NCI-H1092 (cell line): ENCODE measurements around the gene FAM219B.

Experiments used
- DNase-seq: peaks from one replicate; lab custom pipeline; 2025; lab: John Stamatoyannopoulos, UW

The FAM219B gene

DNA sequence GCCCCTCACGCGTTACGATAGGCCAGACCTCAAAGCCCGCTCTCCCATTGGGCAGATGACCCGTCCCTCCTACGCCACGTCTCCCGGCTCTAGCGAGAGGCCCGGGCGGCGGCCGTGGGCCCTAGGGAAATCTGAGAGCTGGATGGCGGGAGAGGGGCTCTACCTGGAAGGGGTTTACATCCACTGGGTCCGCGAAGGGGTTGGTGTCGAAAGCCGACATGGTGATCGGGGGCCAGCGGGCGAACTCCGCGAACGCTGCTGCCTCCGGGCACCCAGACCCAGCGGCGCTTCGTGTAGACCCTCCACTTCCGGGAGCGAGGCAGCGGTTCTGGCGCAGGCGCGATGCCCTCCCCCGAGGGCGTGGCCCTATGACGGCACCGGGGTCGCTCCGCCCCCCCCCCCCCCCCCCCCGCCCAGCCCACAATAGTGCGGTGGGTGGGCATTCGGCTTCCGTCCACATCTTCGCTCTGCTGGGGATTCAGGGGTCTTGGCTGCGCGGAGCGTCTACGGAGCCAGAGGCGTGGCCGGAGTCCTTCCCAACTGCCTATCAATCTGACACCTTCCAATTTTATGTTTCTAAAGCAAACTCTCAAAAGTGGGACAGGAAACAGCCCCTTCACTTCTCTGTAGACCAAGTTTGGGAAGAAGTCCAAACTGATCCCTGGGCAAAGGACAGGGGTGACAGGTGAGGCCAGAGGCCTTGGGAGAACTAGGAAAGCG, 33.5 kb downstream of the FAM219B start, which contains the start of gene SCAMP2:
Gene SCAMP2, minus strand, starts transcription at position 330 of the 720 bp plus-strand sequence. Its CDS starts 110 bp downstream, at position 220.
- peak; percentile 89 for DNase-seq

DNA sequence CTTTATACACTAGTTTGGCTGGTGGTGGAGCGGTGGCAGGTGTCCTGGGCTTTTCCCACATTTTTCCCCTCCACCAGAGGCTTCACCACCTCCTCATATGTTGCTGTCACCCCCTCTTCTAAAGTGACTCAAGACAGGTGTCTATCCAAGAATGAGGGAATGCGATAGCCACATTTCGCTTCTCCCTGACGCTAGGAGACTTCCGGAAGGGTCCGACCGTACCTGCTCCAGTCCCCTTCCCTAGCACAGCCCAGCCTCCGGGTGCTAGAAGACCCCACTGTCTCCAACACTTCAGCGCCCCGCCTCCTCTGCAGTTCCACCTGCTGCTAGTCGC, 34.0 kb downstream of the FAM219B start:
- DNase-seq = no peak

DNA sequence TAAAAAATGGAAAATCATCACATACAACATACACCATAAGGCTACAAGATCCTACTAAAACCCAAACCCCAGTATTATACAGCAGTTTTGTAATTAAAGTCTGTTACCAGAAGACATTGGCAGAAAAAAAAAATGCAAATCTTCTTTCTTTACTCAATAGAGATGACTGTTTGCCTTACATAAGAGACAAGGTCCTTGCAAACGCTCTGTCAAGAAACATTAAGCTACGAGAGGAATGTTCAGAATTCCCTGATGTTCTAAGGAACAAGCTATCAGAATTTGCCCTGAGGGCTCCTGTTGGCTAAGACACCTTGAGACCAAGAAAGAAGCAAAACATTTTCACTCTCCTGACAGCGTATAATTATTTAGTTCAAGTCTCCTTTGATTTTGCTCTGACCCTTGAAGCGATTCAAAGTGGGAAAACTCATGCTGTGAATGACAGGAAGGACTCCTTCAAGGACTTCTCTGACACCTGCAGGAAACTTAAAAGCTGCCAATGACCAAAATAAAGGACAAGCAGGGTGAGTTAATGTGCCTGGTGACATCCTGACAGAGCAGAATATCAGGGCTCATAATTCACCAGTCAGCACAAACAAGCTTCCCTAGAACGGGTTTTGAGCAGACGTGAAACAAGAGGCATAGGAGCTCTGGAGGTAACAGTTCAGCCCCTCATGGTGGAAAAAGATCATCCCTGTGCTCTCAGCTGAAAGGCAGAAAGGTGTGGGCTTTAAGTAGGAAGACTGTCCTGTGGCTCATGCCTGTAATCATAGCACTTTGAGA, 36.0 kb downstream of the FAM219B start:
- no peak for DNase-seq

DNA sequence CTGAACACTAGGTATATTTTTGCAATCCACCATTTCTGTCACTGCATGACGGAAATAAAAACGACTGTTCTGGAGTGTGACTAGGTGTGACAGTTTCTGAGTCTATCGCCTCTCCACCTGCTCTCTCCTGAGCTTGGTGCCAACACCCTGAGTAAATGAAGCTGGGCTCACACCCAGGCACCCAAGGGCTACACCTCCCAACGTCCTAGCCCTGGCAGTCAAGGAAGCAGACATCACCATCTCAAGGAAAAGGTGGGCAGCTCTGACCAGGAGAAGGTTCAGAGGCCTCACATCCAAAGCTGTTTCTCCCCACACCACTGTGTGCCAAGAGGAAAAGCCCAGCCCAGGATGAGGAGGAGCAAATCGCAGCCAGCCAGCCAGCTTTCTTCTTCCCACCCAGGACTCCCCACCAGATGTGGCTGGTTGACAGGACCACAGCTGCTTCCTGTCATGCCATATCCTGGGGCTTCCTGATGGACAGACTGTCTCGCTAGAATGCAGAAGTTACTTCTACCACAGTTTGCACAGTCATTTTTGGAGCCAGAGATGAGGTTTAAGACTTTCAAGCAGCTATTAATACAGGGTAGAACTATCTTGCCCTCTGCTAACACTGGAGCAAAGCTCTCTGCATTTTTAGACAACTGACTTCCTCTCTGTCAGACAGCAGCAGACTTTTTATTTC, 36.8 kb downstream of the FAM219B start:
- no peak for DNase-seq

DNA sequence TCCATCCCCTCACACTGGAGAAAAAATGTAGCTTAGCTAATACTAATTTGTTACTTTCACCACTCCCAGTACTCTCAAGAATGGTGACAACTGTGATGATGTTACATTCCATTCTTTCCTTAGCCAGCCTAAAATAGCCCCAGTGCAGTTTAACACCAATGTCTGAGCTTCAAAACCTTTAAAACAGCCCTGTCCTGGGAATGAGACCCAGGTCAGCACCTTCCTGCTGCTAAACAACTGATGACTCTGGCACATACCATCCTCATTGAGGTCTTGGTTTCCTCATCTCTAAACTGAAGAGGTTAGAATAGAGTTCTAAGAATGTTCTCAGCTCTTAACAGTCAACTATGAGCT, 37.3 kb downstream of the FAM219B start:
- DNase-seq = no peak

DNA sequence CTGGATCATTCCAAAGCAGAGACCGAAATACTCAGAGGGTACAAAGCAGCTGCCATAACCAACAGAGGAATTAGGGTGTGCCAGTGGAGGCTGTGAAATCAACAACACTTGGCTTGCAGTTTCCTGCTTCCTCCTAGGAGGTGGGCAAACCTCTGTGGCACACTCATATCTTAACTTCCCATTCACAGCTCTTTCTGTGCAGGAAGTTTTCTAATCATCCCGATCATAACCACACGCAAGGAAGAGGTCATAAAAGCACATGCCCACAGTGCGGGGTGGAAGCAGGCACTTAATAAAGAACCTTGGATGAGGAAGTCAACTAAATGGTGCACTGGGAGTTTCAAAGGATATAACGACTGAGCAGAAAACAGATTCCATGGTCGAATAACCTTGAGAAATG, 38.6 kb downstream of the FAM219B start:
- no peak for DNase-seq

DNA sequence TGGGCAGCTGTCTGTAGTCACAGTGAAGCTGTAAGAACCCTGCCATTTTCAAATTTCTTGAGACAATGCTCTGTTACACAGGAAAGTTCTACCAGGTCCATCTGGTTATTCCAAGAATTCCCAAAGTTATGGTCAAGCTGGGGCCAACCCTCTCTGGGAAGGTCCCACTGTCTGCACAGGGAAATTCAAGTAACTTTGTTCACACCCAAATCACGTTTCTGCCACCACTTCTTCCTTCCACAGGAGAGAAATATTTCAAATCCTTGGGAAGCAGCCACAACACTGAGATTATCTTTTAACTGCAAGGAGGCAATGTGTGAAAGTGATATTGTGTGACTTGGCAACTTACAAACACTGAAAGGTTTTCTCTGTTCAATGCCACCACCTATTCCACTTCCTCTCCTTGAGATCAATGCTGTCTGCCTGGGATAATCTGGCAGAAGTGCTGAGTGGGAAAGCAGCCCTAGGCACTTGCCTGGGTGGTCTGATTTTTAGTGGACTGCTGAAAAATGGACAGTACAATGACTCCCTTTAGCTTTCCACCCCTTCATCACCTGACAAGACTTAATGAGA, 39.1 kb downstream of the FAM219B start:
- no peak for DNase-seq

DNA sequence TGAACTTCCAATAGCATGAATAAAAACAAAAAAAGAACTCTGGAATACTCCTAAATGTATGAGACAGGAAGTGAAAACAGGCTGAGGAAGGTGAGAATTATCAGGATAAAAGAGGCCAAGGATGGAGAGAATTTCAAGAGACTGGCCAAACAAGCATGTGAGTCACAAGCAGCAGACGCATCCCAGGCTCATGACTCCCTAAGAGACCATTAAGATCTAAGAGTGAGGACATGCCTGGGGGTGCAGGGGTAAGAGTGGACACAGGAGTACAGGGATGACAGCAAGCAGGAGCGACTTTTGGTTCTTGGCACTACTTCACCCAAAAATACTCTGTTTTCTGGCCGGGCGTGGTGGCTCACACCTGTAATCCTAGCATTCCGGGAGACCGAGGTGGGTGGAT, 40.6 kb downstream of the FAM219B start:
- DNase-seq = no peak

DNA sequence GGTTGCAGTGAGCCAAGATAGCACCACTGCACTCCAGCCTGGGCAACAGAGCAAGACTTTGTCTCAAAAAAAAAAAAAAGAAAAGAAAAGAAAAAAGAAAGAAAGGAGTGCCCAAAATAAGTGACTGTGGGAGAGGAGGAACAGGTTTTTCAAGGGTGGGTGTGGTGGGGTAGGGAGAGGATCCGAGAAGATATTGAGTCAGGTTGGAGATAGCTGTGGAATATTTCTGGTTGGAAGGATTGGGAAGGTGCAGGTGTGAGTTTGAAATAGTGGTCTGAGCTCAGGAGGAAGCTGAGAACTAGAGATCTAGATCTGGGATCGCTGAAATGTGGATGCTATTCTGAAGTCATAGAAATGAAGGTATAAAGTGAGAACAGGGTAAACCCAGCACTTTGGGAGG, 41.3 kb downstream of the FAM219B start:
- DNase-seq = no peak

DNA sequence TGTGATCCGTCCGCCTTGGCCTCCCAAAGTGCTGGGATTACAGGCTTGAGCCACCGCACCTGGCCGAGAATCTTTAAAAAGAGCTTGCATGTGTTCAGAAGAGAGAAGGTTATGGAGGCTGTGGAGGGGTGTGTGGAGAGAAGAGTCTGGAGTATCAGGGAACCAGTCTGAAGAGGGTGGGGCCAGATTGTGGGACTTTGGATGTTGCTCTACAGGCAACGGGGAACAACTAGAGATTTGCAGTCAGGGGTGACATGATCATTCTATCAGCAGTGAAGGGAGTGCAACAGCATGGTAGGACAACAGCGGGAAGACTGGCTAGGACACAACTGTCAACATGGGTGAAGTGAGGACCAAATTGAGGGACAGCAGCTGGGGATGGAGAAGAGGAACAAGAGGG, 42.4 kb downstream of the FAM219B start:
- no peak for DNase-seq

DNA sequence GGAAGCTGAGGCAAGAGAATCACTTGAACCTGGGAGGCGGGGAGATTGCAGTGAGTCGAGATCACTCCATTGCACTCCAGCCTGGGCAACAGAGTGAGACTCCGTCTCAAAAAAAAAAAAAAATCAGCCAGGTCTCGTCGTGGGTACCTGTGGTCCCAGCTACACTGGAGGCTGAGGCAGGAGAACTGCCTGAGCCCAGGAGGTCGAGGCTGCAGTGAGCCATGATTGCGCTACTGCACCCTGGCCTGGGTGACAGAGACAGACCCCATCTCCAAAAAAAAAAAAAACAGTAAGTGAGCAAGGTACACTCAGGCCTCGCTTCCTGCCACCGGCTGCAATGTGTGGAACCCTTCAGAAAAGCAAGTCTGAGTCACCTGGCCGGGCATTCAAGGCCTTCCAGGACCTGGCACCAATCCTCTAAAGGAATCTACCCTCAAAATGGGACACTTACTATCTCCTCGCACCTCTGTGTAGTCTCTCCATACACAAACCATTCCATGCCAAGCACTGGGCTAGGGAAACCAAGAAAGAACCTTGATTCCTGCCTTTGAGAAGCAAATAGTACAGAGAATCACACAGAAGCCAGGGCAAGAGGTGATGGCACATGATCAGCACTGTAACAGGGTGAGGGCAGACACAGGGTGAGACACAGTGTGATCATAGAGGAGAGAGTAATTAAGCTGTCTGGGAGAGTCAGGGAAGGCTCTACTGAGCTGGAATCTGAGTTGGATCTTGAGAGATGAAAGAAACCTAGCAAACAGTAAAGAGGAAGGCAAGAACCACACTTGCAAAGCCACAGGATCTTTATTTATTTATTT, 43.2 kb downstream of the FAM219B start:
- no peak for DNase-seq

DNA sequence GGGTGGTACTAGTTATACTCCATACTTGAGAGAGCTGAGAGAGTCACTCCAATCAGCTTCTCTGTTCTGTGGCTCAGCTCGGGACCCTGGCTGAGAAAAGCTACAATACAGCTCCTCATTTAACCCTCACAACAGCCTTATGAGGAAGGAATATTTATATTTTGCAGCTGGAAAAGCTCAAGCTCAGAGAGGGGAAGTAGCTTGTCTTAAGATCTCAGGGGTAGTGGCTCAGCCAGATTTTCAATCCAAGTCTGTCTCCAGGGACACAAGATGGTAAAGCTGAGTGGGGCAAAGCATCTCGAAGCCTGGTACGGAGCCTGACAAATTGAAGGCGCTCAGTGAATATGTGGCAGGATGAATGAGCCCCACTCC, 48.3 kb downstream of the FAM219B start:
- no peak for DNase-seq

DNA sequence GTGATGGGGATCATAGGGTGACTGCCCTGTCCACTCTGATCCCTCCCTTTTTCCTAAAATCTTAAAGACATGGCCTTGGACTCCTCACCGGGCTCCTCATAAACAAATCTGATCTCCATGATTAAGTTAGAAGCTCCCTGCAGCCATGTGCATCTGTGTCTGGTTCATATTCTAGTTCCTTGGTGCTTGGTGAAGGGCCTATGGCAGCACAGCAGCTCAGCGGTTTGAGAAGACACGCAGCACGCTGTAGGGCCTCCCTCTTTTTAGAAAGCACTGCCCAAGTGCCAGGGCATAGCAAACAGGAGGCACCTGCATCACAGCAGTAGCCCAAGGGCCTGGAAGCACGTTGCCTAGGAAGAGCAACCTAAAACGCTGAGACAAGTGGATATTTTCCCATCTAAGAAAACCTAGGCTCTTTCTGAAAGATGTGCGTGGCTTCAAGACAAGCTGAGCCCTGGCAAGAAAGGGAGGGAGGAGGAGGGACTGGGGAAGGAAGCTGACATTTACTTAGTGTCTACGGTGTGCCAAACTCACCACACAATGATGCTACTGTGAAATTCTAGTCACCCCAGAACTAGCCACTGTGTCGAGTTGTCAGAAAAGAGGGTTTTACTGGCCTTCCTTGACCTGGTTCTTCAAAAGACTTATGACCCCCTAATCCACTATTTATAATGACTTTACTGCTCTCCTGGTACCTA, 48.8 kb downstream of the FAM219B start:
- no peak for DNase-seq

DNA sequence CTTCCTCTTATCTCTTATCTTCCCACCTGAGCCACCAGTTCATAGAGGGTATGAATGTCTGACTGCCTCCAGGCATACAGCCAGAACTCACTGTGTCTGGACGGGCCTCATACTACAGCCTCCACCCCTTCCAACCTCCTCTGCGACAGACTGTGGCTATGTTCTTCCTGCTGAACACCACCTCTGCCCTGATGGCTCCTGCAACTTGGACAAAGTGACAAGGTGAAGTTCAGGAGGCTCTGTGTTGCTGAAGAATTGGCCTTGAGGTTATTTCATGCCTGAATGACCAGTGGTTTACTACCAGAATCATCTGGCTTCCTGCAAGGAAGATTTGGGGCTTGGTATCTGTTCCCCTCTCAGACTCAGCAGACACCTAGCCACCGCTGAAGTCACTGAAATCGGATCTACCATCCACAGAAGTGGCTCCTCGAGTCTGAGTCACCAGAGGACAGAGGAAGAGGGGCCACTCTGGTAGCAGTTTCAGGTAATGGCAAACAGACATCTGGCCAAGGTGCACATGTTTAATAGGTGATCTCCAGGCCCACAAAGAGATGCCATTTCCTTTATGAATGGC, 49.5 kb downstream of the FAM219B start:
- no peak for DNase-seq

DNA sequence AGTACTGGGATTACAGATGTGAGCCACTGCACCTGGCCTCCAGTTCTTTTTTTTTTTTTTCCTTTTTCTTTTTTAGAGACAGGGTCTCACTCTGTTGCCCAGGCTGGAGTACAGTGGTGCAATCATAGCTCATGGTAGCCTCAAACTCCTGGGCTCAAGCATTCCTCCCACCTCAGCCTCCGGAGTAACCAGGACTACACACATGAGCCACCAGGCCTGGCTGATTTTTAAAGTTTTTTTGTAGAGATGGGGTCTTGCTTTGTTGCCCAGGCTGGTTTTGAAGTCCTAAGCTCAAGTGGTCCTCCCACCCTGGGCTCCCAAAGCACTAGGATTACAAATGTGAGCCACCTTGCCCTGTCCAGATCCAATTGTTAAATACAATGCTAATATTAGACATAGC, 50.1 kb downstream of the FAM219B start:
- no peak for DNase-seq

DNA sequence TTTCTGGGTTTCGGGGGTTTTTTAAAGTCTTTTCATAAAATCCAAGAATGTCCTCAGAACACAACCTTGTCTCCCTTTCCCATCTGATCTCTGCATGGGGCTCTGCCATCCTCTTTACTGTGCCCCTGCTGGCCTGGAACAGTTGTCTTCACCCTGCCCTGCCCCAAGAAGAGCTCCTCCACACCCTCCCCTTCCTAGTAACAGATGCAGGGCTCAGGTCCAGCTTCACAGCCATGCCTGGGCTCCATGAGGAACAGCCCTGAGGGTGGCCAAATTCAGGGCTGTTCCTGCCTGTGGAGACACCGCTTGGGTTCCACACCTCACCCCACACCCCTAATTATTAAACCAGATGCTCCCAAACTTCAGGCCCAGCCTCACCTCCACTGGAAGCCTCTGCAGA, 50.8 kb downstream of the FAM219B start:
- no peak for DNase-seq

DNA sequence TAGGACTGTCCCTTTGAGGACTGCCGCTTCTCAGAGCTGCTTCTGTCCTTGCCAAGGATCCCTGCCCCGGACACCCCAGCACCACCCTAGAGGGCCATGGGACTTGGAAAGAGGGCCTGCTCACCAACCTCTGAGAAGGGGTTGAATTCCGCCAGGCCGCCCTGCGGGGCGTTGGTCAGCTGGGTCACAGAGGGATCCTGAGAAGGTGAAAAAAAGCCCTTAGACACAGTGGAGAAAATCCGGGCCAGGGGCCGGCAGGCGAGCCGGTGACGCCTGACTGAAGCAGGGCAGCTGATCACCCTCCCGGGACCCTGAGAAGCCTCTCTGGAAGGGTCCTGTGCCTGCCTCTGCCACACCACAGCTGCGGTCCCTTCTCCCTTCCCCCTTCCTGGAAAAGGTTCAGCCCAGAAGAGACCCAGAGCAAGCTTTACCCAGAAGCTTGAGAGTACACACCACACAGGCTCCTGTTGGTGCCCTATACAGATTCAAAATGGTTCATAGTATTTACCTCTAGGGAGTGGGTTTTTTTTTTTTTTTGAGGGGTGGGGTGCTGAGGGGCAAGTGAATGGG, 52.1 kb downstream of the FAM219B start:
- no peak for DNase-seq

DNA sequence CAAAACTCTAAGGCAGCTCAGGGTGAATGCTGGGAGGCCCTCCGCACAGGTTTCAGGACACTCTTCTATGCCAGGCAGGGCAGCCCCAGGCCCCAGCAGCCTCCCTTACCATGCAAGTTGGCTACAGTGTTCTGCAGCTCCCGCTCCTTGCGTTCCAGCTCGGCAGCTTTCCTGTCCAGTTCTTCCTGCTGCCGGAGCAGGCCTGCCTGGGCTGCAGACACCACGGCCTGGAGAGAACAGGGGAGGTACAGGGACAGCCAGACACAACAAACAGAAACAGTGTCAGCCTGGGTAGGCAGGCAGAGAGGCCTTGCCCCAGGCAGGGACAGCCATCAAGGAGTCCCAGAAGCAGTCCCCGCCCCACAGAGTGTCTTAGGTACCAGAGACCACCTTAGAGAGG, 54.7 kb downstream of the FAM219B start:
- no peak for DNase-seq

DNA sequence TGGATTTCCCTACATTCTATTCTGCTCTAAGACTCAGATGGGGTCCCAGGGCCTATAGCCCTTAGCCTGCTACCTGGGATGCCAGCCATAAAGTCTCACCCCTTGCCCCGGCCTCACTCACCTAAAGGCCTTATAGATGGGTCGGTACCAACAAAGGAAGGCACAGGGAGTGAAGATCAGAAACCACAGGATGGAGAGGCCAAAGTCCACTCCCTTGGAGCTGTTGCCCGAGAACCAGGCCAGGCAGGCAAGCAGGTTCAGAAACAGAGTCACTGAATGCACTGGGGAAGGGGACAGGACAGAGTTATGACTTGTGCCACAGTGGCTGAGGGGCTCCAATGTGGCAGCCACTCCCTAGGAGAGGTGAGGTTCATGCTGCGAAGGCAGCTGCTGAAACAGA, 56.3 kb downstream of the FAM219B start:
- no peak for DNase-seq
